ENCODE data around the gene EXOC6B.

The EXOC6B gene

DNA sequence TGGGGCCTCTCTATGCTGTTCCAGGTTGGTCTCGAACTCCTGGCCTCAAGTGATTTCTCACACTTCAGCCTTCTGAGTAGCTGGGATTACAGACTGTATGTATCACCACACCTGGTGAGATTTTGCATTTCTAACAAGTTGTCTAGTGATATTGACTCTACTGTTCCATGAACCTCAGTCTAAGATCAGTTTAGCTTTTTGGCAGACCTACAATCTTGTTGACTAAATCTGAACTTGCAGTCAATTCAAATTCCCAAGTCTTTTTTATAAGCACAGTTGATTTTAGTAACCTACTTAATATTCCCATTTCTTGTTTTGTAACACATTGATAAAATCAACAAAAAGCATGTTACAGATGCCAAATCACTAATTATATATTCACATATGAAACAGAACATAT lies 412.1 kb downstream of the EXOC6B start:
- DNase-seq (ENCODE audit: low read depth) = no peak
- no peak for TF ChIP-seq CTCF (conservative IDR thresholded peaks at IDR 0.05; ENCODE audit: low read length)
- no peak overlapping the region for H3K4me3 ChIP-seq (ENCODE audit: low read length)

- TF ChIP-seq CTCF (conservative IDR thresholded peaks at IDR 0.05; ENCODE audit: low read length) = no peak
- no peak overlapping the region for H3K4me3 ChIP-seq (ENCODE audit: low read length)
- no peak for DNase-seq (ENCODE audit: low read depth)
Observed at GRCh38 chr2:72412214-72412613, 413.6 kb downstream of the EXOC6B start.

- TF ChIP-seq CTCF (conservative IDR thresholded peaks at IDR 0.05; ENCODE audit: low read length) = no peak
- no peak overlapping the region for H3K4me3 ChIP-seq (ENCODE audit: low read length)
- no peak for DNase-seq (ENCODE audit: low read depth)
Observed at GRCh38 chr2:72399879-72400278, 426.0 kb downstream of the EXOC6B start.

DNA sequence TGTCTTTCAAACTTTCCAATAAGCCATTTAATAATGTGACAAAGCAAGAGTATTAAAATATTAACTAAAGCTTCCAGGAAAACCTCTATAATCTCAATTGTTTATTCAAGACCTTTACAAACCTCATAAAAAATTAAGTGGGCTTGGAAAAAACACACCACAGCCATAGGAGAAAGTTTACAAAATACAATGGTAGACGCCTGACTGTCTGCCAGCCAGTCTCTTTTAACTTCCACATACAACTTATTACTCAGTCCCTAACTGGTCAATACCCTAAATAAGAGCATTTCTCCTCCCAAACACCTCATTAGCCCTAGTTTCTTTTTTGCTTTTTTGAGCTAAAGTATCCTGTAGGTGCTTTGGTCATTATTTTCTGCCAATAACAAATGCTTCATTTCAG lies 430.7 kb downstream of the EXOC6B start:
- DNase-seq (ENCODE audit: low read depth) = no peak
- H3K4me3 ChIP-seq (ENCODE audit: low read length) = no peak overlapping the region
- TF ChIP-seq CTCF (conservative IDR thresholded peaks at IDR 0.05; ENCODE audit: low read length) = no peak

GRCh38 chr2:72394541-72395070 lies 431.2 kb downstream of the EXOC6B start:
- no peak for TF ChIP-seq CTCF (conservative IDR thresholded peaks at IDR 0.05; ENCODE audit: low read length)
- DNase-seq (ENCODE audit: low read depth) = no peak
- H3K4me3 ChIP-seq (ENCODE audit: low read length) = no peak overlapping the region

- no peak overlapping the region for H3K4me3 ChIP-seq (ENCODE audit: low read length)
- TF ChIP-seq CTCF (conservative IDR thresholded peaks at IDR 0.05; ENCODE audit: low read length) = no peak
- no peak for DNase-seq (ENCODE audit: low read depth)
Observed at GRCh38 chr2:72389447-72389846, 436.4 kb downstream of the EXOC6B start.

- DNase-seq (ENCODE audit: low read depth) = no peak
- no peak overlapping the region for H3K4me3 ChIP-seq (ENCODE audit: low read length)
- TF ChIP-seq CTCF (conservative IDR thresholded peaks at IDR 0.05; ENCODE audit: low read length) = no peak
Observed at GRCh38 chr2:72388263-72388662, 437.6 kb downstream of the EXOC6B start.

All from AG10803 (cell line).